ENCODE data around the gene ZDHHC18.
A peak's percentile ranks its signal among the peaks of the same experiment; 100 is the strongest.
"Not testable (repeated sequence)": the region's sequence is repeated elsewhere in the genome, so short reads cannot be mapped to it uniquely, and the experiment has no call there.

Gene ZDHHC18

DNA sequence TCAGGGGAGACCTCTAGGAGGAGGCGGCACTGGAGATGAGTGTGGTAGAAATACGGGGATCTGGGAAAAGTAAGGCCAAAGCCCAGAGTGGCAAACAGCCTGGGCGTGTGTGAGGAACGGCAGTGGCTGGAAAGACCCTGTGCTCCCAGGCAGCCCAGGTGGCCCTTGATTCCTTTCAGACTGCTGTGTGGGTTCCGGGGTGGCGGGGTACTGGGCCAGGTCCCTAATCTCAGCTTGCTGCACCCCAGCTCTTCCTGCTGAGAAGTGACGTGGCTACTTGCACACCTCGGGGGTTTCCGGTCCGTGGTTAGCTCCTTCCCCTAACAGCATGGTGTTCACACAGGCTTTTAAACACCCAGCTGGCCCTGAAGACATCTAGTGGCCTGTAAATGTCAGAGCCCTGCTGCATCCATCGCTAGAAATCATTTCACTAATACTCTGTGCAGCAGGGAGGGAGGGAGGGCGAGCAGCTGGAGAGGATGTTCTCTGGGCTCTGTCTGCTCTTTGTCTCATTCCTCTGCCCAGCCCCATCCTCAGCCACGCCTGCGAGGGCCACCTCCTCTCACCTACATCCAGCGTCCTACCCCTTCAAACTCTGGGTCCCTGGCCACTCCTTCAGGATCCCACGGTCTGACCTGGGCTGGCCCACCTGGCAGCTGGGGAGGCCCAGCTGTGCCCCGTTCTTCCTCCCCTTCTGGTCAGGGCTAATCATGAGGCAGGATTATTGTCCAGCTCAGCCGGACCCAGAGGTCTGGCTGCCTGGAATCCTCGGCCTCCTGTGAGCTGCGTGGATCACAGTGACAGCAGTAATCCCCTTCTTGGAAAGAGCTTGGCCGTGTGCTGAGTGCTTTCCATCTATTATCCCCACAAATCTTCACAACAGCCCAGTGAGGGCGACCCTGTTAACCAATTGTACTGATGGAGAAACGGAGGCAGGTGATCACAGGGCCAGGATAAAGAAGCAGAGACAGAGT, 7.2 kb downstream of the ZDHHC18 start:
- H3K4me3 ChIP-seq, result no peak overlapping the region
- H3K36me3 ChIP-seq (ENCODE audit: insufficient read depth, low read length), result peaks cover 30% of the 10 kb centered on the region
- TF ChIP-seq EZH2 (IDR thresholded peaks at IDR 0.05) (no peak), FOXP2 (optimal IDR thresholded peaks at IDR 0.05; ENCODE audit: control extremely low read depth, extremely low read length, insufficient read depth) (no peak)
- H3K9ac ChIP-seq (ENCODE audit: insufficient read length), result no peak overlapping the region
- H3K9me3 ChIP-seq (ENCODE audit: low read depth, low read length), result no peaks in the 10 kb centered on the region
- H3K27ac ChIP-seq, result no peak overlapping the region
- DNase-seq (ENCODE audit: low read depth, low spot score), result no peak

DNA sequence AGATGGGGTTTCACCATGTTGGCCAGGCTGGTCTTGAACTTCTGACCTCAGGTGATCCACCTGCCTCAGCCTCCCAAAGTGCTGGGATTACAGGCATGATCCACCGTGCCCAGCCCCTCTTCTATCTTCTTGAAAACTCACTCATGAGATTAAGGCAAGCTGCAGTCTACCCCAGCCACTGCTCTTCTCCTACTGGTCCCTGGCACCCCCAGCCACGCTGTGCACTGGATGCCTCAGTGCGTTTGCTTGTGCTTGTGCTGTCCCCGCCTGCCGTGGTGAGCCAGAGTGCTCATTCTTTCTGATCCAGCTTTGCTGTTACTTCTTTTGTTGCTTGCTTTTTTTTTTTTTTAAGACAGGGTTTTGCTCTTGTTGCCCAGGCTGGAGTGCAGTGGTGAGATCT, 11.2 kb downstream of the ZDHHC18 start:
- H3K9ac ChIP-seq (ENCODE audit: insufficient read length); DNase-seq (ENCODE audit: low read depth, low spot score); H3K4me3 ChIP-seq; H3K27ac ChIP-seq; H3K9me3 ChIP-seq (ENCODE audit: low read depth, low read length): not testable (repeated sequence)
- peaks cover 22% of the 10 kb centered on the region for H3K36me3 ChIP-seq (ENCODE audit: insufficient read depth, low read length)

GRCh38 chr1:26838474-26839338, 12.2 kb downstream of the ZDHHC18 start:
- Histone ChIP-seq H3K27ac (no peak overlapping the region), H3K9ac (ENCODE audit: insufficient read length) (no peak overlapping the region), H3K36me3 (ENCODE audit: insufficient read depth, low read length) (peaks cover 20% of the 10 kb centered on the region; the same call in 1 of the 2 replicates)

DNA sequence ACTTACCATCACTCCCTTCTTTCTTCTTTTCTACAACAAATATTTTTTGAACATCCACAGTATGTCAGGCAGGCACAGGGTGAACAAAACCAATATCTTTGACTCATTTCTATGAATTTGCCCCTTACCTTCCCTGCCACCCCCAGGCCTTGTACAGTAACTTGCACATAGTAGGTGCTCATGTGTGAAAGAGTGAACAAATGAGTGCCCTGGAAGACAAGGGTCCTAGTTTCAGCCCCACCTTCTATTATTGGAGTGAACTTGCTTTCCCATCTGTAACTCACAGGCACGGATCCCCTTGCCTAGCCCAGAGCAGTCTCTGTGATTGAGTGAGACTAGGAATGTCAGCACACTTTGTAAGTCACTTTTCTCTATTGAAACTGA, 12.8 kb downstream of the ZDHHC18 start:
- no peak for DNase-seq (ENCODE audit: low read depth, low spot score)
- no peak for TF ChIP-seq POLR2AphosphoS5 (IDR thresholded peaks at IDR 0.05; ENCODE audit: borderline replicate concordance, low read depth, low read length)
- no peak for TF ChIP-seq EZH2 (IDR thresholded peaks at IDR 0.05)
- TF ChIP-seq FOXP2 (optimal IDR thresholded peaks at IDR 0.05; ENCODE audit: control extremely low read depth, extremely low read length, insufficient read depth), result no peak
- Histone ChIP-seq H3K27ac (no peak overlapping the region), H3K9ac (ENCODE audit: insufficient read length) (no peak overlapping the region), H3K36me3 (ENCODE audit: insufficient read depth, low read length) (peaks cover 14% of the 10 kb centered on the region; the same call in 1 of the 2 replicates), H3K4me3 (no peak overlapping the region), H3K9me3 (ENCODE audit: low read depth, low read length) (no peaks in the 10 kb centered on the region)

More at GRCh38 chr1:26838474-26839338, 12.2 kb downstream of the ZDHHC18 start:
- Histone ChIP-seq H3K4me3 (no peak overlapping the region), H3K9me3 (ENCODE audit: low read depth, low read length) (no peaks in the 10 kb centered on the region)
- TF ChIP-seq FOXP2 (optimal IDR thresholded peaks at IDR 0.05; ENCODE audit: control extremely low read depth, extremely low read length, insufficient read depth) (no peak), POLR2AphosphoS5 (IDR thresholded peaks at IDR 0.05; ENCODE audit: borderline replicate concordance, low read depth, low read length) (no peak), EZH2 (IDR thresholded peaks at IDR 0.05) (no peak)
- DNase-seq (ENCODE audit: low read depth, low spot score), result no peak

- no peak overlapping the region for H3K9ac ChIP-seq (ENCODE audit: insufficient read length)
- H3K27ac ChIP-seq, result no peak overlapping the region
- no peak for TF ChIP-seq POLR2AphosphoS5 (IDR thresholded peaks at IDR 0.05; ENCODE audit: borderline replicate concordance, low read depth, low read length)
- TF ChIP-seq EZH2 (IDR thresholded peaks at IDR 0.05), result no peak
- no peak for TF ChIP-seq FOXP2 (optimal IDR thresholded peaks at IDR 0.05; ENCODE audit: control extremely low read depth, extremely low read length, insufficient read depth)
- DNase-seq (ENCODE audit: low read depth, low spot score), result no peak
- H3K36me3 ChIP-seq (ENCODE audit: insufficient read depth, low read length), result peaks cover 10% of the 10 kb centered on the region; the same call in 1 of the 2 replicates
- no peaks in the 10 kb centered on the region for H3K9me3 ChIP-seq (ENCODE audit: low read depth, low read length)
- no peak overlapping the region for H3K4me3 ChIP-seq
Observed at GRCh38 chr1:26839779-26840178, 13.3 kb downstream of the ZDHHC18 start.

DNA sequence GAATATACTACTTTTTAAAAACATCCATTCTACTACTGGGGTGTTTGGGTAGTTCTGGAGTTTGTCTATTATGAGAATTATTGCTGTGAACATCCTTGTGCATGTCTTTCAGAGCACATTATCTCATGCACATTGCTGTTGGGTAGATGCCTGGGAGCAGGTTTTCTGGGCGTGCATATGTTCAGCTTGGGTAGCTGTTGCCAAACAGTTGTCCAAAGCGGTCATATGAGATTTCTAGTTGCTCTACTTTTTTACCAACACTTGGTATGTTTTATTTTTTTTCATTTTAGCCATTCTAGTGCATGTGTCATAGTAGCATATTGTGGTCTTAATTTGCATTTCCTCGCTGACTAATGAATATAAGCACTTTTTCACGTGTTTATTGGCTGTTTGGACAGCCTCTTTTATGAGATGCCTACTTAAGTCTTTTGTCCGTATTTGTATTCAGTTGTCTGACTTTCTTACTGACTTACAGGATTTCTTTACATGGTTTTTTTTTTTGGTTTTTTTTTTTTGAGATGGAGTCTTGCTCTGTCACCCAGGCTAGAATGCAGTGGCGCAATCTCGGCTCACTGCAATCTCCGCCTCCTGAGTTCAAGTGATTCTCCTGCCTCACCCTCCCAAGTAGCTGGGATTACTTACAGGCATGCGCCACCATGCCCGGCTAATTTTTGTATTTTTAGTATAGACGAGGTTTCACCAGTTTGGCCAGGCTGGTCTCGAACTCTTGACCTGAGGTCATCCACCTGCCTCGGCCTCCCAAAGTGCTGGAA, 18.1 kb downstream of the ZDHHC18 start:
- Histone ChIP-seq H3K27ac (peak overlapping the region; percentile 37; the same call in 1 of the 2 replicates), H3K4me3 (no peak overlapping the region), H3K36me3 (ENCODE audit: insufficient read depth, low read length) (peaks cover 13% of the 10 kb centered on the region), H3K9me3 (ENCODE audit: low read depth, low read length) (no peaks in the 10 kb centered on the region), H3K9ac (ENCODE audit: insufficient read length) (no peak overlapping the region)
- TF ChIP-seq POLR2AphosphoS5 (IDR thresholded peaks at IDR 0.05; ENCODE audit: borderline replicate concordance, low read depth, low read length) (no peak), FOXP2 (optimal IDR thresholded peaks at IDR 0.05; ENCODE audit: control extremely low read depth, extremely low read length, insufficient read depth) (no peak), EZH2 (IDR thresholded peaks at IDR 0.05) (no peak)
- DNase-seq (ENCODE audit: low read depth, low spot score), result no peak

DNA sequence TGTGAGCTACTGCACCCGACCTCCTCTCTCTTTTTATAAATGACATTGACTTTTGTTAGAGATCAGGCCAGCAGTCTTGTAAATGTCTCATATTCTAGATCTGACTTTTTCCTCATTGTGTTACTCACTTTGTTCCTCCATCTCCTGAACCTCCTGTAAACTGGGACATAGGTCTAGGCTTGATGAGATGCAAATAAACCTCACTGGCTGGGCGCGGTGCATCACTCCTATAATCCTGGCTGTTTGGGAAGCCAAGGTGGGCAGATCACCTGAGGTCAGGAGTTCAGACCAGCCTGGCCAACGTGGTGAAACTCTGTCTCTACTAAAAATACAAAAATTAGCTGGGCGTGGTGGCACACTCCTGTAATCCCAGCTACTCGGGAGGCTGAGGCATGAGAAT, 21.3 kb downstream of the ZDHHC18 start:
- H3K9ac ChIP-seq (ENCODE audit: insufficient read length); H3K27ac ChIP-seq: not testable (repeated sequence)
- peaks cover 36% of the 10 kb centered on the region for H3K36me3 ChIP-seq (ENCODE audit: insufficient read depth, low read length)

DNA sequence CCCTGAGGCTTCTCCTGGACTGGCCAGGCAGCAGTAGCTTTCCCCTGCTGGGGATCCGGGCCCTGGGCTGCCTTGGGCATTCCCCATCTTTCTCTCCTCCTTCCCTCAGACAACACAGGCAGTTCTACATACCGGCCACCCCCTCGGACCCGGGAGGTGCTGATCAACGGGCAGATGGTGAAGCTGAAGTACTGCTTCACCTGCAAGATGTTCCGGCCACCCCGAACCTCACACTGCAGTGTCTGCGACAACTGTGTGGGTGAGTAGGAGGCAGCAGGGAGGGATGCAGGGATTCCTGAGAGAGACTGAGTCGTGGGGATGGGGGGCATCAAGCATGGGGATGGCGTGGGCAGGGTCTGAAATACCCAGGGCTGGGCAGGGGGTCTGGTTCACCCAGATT, 22.0 kb downstream of the ZDHHC18 start:
- Histone ChIP-seq H3K9ac (ENCODE audit: insufficient read length) (no peak overlapping the region), H3K4me3 (no peak overlapping the region), H3K27ac (no peak overlapping the region), H3K36me3 (ENCODE audit: insufficient read depth, low read length) (peaks cover 40% of the 10 kb centered on the region), H3K9me3 (ENCODE audit: low read depth, low read length) (no peaks in the 10 kb centered on the region)
- no peak for DNase-seq (ENCODE audit: low read depth, low spot score)
- TF ChIP-seq FOXP2 (optimal IDR thresholded peaks at IDR 0.05; ENCODE audit: control extremely low read depth, extremely low read length, insufficient read depth), result no peak
- TF ChIP-seq EZH2 (IDR thresholded peaks at IDR 0.05), result no peak
- TF ChIP-seq POLR2AphosphoS5 (IDR thresholded peaks at IDR 0.05; ENCODE audit: borderline replicate concordance, low read depth, low read length), result no peak

More for the DNA sequence above, 21.3 kb downstream of the ZDHHC18 start:
- not testable (repeated sequence) for H3K9me3 ChIP-seq (ENCODE audit: low read depth, low read length); H3K4me3 ChIP-seq; DNase-seq (ENCODE audit: low read depth, low spot score)
